ENCODE data around the gene LURAP1L.

The LURAP1L gene

DNA sequence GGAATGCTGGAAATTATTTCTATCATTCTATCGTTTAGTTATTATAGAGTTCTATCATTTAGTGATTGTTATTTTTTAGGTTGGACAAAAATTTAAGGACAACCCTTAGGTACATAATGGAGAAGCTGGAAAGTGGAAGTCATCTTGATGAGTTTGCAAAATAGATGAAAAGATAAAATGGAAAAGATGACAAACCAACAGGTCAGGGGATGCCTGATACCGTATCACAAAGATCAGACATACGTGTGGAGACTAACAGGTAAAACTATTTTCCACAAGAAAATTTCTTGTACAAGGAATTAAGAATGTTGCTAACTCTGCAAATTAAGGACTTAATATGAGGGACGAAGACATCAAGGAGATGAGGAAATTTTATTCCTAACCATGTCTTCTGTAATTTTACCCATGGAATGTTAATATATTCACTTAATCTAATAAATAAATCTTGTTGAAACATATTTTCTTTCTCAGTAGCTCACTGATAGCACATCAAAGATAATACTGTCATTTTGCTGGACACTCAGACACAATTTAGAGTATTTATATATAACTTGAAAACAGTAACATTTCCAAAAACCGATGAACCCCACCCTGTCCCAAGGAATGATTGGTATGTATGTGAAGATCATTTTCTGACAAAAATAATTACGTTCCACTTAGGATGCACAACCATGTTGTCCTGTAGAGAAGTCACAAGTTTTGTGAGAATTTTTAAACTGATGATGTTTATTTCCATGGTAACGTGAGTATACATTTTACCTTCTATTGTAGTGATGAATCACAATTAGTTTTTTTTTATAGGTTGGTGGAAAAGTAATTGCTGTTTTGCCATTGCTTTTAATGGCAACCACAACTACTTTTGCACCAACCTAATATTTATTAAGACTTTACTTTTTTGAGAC is 2.6 kb downstream of the LURAP1L start:
- no peak for DNase-seq

GRCh38 chr9:12778389-12778788 is 3.6 kb downstream of the LURAP1L start:
- no peak for DNase-seq

DNA sequence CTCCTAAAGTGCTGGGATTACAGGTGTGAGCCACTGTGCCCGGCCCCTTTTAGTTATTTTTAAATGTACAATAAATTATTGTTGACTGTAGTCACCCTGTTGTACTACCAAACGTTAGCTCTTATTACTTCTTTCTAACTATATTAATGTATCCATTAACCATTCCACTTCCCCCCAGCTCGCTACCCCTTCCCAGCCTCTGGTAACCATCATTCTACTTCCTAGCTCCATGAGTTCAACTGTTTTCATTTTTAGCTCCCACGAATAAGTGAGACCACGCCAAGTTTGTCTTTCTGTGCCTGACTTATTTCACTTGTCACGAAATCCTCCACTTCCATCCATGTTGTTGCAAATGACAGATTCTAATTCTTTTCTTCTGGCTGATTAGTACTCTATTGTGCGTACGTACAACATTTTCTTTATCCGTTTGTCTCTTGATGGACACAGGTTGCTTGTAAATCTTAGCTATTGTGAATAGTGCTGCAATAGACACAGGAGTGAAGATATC is 6.5 kb downstream of the LURAP1L start:
- no peak for DNase-seq

GRCh38 chr9:12783767-12784460 is 9.1 kb downstream of the LURAP1L start:
- DNase-seq: no peak

GRCh38 chr9:12784461-12785259 is 9.8 kb downstream of the LURAP1L start:
- peak; percentile 84 for DNase-seq

DNA sequence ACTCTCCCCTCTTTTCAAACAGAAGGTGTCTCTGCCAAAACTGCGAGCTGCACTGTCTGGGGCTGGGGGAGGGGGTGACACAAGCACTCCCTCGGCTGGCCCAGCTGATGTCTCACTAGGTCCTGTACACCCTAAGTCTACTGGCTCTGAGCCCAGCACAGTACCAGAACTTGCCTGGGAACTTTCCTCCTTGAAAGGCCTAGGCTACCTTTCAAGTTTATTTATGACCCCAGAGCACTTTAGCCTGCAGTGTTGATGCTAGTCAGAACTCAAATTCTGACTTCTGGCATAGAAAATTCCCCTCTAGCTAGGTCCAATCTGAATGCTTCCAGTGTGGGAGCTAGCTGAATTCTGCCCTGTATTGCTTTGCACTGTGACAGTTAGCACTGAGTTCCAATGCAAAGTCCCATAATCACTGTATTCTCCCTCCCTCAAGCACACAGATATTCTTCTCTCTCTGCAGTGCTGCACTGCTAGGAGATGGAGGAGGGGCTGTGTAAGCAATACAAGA is 10.5 kb downstream of the LURAP1L start:
- peak; percentile 25 for DNase-seq

DNA sequence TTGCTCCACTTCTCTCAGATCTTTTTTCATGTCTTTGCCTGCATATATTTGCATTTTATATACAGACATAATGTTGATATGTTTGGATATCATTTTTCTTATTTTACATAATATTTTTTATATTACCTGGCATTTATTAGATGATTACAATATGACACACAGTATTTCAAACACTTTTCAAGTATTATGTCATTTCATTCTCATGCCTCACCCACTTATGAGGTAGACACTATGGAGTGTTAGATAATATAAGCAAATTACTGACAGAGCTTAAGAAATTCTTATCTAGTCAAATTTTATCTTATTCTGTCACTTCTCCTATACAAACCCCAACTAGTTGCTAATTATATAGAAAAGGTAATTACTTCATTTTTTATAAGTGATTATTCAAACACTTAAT is 11.1 kb downstream of the LURAP1L start:
- no peak for DNase-seq

GRCh38 chr9:12790001-12790400 is 15.2 kb downstream of the LURAP1L start:
- DNase-seq: no peak

DNA sequence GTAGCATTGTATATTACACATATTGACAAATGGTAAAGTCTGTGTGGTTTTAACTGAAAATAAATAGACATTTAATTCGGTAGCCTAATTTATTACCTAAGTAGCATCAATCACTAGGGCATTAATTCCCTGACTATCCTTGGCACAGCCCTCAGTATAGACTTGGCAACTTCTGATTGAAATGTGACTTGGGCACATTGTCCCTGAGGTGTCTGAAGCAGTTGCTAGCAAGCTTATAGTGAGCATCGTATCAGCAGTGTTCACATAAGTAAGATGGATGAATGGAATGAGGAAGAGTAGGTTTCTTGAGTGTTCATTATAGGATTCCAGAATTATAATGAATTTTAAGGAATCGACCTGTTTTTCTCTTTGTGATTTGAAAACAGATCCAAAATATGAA is 16.1 kb downstream of the LURAP1L start:
- DNase-seq: no peak

- peak; percentile 25 for DNase-seq
Measured at GRCh38 chr9:12794101-12794799, 19.4 kb downstream of the LURAP1L start.

DNA sequence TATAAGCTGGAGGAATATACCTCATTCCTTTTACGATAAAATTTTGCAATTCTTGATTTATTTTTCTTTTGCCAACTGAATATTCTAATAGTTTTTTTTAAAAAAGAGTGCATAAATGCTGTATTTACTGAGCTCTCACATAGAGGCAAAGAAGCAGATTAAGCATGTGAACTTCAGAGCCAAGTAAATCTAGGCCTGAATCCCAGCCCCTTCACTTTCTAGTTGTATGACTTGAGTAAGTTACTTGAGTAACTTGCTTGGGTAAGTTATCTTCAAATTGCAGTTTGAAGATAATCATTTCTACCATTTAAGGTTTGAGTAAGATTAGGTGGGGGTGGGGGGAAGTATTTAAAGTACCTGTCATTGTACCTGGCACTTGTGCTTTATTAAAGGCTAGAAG is 21.8 kb downstream of the LURAP1L start:
- no peak for DNase-seq

DNA sequence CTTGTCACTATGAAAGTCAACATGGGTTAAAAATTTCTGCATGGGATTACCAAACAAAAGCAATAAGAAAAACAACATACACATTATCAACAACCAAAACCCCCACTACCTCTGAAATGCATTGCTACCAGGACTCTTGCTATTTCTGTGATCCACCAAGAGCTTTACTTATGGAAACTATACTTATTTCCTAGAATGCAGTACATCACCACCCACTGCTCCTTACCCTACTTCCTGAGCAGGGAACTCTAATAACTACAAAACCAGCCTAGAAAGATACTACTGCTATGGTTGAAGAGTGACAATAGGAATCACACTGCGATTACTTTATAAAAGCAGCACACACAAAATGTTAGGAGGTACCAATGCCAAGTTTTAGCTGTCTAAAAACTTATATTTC is 22.2 kb downstream of the LURAP1L start:
- DNase-seq: no peak

DNA sequence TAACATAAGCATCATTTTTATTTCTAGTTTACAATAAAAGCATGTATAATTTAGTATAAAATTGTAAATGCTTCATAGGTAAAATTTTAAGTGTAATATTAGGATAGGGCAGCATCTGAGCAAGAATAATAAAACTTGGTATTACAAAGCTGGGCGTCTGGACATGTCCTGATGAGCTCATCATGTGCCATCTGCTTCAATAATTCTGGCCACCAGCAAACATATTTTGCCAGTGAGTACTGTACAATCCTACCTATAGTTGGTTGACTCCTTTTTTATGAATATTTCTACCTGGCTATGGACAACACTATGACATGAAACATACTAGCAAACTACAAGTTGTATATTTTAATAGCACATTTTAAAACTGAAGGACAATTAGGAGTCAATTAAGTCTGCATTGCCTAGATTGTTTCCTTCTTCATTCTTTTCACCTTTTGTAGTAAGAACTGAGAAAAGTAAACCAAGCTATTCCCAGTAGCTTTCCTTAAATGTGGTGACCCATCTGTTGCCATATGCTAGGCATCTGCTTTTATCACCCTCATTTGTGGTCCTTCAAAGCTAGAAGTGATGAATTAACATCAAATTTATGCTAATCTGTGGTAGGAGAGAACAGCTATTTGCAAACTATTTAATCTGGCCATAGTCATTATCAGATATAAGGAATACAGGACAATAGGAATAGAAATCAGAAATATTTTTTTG is 23.4 kb downstream of the LURAP1L start:
- no peak for DNase-seq

- DNase-seq: no peak
Measured at GRCh38 chr9:12801187-12801586, 26.4 kb downstream of the LURAP1L start.

- DNase-seq: no peak
Measured at GRCh38 chr9:12801663-12802062, 26.8 kb downstream of the LURAP1L start.

DNA sequence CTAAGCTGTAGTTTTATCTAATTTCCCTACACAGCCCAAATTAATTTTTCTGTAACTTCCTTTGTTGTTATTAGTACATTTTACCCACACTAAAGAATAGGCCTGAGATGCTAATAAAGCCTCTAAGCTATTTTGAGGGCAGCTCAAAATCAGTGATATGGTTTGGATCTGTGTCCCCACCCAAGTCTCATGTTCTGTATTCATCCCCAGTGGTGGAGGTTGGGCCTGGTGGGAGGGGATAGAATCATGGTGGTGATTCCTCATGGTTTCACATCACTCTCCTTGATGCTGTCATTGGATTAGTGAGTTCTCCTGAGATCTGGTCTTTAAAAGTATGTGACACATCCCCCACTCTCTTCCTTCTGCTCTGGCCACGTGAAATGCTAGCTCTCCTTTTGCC is 27.3 kb downstream of the LURAP1L start:
- DNase-seq: no peak

DNA sequence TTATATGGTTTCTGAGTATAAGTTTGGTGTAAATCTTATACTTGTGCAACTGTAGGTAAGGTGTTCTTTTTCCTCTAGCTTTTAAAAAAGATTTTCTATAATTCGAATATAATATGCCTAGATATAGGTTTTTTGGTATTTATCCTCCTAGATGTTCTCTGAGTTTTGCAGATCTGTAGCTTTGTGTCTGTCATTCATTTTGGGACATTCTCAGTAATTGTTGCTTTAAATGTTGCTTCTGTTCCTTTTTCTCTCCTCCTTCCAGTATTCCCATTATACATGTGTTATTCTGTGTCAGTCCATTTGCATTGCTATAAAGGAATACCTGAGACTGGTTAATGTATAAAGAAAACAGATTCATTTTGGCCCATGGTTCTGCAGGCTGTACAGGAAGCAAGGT is 33.7 kb downstream of the LURAP1L start:
- DNase-seq: no peak

DNA sequence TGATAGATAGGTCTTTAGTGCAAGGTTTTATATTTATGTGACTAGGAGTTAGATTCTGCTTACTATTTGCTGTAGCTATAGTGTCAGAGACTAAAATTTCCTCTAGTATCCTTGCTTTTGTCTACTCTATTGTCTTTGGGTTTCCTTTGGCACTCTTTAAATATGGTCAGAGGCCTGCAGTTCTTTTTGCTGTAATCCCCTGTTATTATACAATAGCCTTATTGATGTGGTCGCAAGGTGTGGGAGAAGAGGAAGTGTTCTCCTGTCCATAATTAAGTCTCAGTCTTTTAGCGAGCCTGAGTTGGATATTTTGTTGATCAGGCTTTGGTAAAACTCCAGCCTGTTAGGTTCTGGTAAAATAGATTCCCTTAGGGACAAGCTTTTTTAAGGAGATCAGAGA is 34.9 kb downstream of the LURAP1L start:
- DNase-seq: no peak

- no peak for DNase-seq
Measured at GRCh38 chr9:12811935-12812334, 37.1 kb downstream of the LURAP1L start.

GRCh38 chr9:12812710-12813109 is 37.9 kb downstream of the LURAP1L start:
- DNase-seq: no peak

- no peak for DNase-seq
Measured at GRCh38 chr9:12813533-12813932, 38.7 kb downstream of the LURAP1L start.

Data from fibroblast of skin of right quadriceps (primary cell).